Measurements from ENCODE around the gene USF2. TPM values are rescaled to one million over a fixed set of nuclear protein-coding genes. Genes with fewer than 3 reads are reported as not detected.
"Not testable (repeated sequence)": the region's sequence is repeated elsewhere in the genome, so short reads cannot be mapped to it uniquely, and the experiment has no call there.

Gene USF2
- polyA plus RNA-seq, 12 donors, result 91.0 to 157 (median 104) TPM; not detected in 1

- DNase-seq, result no peak
Measured at GRCh38 chr19:35236638-35237400, 31.9 kb upstream of the USF2 start.

DNA sequence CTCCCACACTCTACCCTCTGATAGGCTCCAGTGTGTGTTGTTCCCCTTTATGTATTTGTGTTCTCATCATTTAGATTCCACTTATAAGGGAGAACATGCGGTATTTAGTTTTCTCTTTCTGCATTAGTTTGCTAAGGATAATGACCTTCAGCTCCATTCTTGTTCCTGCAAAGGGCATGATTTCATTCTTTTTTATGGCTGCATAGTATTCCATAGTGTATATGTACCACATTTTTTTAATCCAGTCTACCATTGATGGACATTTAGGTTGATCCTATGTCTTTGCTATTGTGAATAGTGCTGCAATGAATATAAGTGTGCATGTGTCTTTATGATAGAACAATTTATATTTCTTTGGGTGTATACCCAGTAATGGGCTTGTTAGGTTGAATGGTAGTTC lies 29.2 kb upstream of the USF2 start:
- DNase-seq, result not testable (repeated sequence)

DNA sequence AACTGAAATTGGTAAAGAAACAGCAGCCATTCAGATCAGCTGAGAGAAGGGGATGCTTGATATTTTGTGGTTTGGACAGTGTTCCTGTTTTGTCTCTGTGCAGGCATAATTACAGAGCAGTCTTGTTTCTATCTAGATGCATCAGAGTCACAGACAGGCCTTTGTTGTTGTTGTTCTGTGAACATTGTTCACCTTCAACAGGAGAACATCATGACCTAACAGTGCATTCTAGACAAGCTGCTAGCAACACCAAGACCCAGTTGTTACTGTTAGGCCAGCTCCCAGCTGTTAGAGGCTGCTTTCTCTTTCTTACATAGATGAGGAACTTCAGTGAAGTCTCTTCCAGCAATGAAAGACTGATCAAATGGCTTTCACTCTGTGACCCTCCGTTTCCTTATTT lies 28.4 kb upstream of the USF2 start:
- no peak for DNase-seq

DNA sequence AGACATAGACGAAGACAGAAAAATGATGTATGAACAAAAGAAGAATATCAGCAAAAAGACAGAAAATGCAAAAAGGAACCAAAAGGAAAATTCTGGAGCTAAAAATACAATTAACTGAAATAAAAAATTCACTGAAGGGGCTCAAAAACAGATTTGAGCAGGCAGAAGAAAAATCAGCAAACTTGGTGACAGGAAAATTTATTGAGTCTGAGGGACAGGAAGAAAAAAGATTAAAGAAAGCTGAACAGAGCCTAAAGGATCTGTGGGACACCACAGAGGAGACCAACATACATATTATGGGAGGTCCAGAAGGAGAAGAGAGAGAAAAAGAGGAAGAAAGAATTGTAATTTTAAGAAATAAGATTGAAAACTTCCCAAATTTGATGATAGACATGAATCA lies 27.3 kb upstream of the USF2 start:
- DNase-seq, result no peak

DNA sequence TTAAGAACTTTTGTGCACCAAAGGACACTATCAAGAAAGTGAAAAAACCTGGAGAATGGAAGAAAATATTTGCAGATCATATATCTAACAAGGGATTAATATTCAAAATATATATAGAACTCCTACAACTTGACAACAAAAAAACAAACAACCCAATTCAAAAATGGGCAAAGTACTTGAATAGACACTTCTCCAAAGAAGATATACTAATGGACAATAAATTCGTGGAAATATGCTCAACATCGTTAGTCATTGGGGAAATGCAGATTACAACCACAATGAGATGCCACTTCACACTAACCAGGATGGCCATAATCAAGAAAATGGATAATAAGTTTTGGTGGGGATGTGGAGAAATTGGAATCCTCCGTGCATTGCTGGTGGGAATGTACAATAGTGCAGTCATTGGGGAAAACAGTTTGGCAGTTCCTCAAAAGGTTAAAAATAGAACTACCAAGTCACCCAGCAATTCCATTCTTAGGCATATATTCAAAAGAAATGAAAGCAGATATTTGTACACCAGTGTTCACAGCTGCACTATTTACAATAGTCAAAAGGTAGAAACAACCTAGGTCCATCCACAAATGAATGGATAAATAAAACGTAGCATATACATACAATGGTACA lies 22.2 kb upstream of the USF2 start:
- no peak for DNase-seq

DNA sequence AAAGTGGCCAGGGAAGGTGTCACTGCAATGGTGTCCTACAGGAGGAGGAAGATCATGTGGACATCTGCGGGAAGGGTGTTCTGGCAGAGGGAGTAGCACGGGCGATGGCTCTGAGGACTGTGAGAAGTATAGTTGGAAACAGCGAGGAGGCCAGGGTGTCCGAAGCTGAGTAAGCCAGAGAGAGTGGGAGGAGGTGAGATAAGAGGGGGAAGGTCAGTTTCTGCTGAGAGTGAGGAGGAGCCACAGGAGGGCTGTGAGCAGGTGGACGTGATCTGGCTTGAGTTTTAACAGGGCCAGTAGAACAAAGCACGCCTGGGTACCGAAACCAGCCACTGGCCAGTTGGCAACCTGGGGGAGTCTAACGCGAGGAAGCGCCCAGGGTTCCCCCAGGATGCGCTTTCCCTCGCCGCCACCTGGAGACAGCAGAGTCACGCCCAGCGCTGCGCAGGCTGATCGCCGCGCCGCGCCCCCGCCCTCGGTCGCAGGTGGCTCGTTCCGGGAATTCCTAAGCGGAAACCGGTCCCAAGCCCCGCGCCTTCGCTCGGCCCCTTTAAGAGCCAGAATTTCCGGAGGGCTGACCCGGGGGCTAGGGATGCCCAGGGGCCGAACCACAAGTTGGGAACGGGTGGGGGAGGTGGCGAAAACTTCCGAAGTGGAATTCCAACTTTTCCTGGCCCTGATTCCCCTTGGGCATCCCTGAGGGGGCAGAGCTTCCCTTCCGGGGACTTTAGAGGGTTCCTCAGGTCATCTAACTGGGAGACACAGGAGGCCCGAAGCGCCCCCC lies 21.0 kb upstream of the USF2 start:
- DNase-seq, result no peak

GRCh38 chr19:35248310-35249145 lies 20.2 kb upstream of the USF2 start, which contains the start of gene LSR:
TSS of gene LSR (plus strand) at chr19:35249002. CDS start at chr19:35249023, 21 bp downstream.
- no peak for DNase-seq

DNA sequence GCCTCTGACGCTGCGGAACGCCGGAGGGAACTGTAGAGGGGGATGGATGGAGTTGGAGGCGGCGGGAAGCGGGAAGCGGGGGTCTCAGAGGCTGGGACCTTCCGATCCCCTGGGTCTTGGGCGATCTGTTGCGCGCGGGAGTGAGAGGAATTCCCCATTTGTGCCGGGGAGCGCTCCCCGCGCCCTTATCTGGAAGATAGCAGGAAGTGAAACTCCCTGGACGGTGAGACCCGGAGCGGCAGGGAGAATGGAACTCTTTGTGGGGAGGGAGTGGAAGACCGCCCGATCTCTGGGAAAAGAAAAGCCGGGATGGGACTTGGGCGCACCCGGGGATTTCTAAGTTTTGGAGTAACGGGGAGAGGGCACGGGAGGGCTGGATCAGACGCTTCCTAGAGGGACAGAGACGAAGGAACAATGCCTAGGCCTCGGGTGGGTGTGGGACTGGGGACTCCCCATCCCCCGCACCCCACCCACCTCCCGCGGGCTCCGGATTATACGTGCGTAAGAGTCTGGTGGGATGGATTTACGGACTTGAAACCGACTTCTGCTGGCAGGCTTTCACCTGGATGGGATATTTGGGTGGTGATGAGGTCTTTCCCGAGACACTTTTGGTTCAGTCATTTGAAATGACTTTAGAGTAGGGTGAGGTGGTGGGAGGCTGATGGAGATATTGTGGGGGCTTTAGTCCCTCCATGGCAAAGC lies 19.5 kb upstream of the USF2 start:
- DNase-seq, result no peak

DNA sequence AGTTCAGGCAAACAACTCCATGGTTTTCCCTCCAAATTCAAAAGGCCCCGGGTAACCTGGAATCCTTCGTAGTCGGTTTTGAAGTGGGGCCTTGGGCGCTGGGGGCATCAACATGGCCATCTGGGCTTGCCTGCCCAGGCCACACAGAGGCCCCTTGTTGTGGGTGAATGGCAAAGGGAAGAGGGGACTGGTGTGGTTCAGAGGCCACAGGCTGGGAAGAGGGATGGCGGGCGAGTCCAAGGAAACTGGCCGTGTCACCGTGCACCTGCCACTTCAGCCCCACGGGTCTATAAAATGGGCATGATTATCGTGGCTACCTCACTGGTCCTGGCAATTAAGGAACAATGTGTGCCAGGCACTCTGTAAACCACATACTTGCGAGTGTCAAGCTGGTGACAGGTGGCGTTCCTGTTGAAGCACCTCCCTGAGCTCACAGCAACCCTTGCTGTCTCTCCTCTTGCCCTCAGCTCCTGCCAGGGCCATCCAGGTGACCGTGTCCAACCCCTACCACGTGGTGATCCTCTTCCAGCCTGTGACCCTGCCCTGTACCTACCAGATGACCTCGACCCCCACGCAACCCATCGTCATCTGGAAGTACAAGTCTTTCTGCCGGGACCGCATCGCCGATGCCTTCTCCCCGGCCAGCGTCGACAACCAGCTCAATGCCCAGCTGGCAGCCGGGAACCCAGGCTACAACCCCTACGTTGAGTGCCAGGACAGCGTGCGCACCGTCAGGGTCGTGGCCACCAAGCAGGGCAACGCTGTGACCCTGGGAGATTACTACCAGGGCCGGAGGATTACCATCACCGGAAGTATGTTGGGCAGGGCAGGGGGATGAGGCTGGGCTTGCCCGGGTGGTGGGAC lies 18.7 kb upstream of the USF2 start:
- DNase-seq, result no peak

- no peak for DNase-seq
Measured at GRCh38 chr19:35251456-35251855, 17.3 kb upstream of the USF2 start.

DNA sequence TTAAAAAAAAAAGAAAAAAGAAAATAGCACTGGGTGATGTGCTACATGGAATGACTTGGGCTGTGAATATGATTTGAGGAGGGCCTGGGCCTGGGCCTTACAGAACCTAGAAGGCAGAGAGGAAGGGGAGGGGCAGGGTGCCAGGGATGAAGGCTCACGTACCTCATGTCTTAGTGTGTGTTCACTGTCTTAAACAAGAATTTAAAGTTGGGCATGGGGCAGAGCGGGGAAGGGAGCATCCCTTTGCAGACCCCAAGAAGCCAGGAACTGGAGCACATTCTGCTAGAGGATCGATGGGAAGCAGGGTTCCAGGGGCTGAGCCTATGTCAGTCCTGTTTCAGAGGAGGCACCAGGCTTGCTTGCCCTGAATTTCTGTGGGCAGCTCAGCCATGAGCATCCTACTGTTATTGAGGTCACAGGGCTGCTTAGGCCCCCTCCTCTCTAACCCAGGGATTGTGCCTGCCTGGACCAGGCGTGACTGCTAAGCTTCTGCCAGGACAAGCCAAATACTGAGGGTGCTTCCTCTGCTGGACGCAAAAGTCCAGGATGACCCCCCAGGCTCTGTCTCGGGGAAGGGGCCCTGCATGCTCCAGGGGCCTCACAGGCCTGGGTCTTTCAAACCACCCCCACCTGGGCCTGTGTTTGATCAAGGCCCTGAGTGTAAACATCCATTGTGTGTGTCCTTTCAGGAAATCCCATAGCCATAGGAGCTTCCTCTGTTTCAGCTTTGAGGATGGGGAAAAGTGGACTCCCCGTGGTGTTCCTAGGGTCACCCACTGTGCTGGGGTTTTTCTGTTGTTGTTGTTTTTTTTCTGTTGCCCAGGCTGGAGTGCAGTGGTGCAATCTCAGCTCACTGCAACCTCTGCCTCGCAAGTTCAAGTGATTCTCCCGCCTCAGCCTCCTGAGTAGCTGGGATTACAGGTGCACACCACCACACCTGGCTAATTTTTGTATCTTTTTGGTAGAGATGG lies 15.2 kb upstream of the USF2 start:
- no peak for DNase-seq

DNA sequence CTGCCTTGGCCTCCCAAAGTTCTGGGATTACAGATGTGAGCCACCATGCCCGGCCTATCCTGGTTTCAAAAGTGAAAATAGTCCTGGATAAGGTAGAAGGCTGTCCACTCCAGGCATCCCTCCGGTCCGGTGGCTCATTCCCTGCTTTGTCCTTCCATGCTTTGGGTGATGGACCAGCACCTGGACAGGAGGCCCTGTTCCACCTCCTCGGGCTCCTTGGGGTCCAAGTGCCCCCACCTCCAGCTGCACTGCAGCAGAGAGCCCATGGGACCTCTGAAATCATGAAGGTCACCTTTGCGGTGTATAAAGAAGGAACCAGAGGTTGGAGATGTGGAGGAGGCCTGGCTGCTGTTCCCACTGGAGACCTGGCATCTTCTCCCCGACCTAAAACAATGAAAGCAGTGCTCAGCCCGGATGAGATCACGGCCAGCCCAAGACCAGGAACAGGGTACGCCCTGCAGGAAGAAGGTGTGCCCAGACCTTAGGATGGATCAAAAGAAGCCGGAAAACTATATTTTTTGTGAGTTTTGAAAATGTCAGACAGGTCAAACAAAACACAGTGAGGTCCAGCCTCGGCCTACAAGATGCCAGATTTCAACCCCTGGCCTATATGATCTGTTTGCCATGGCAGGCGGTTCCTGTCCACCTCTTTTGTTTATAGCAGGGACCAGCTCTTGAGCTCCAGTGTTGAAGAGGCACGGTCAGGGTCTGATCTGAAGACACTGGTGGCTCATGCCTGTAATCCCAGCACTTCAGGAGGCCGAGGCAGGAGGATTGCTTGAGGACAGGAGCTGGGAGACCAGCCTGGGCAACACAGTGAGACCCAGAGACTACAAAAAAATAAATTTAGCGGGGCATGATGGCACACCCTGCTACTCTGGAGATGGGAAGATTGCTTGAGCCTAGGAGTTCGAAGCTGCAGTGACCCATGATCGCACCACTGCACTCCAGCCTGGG lies 14.1 kb upstream of the USF2 start:
- DNase-seq, result no peak

DNA sequence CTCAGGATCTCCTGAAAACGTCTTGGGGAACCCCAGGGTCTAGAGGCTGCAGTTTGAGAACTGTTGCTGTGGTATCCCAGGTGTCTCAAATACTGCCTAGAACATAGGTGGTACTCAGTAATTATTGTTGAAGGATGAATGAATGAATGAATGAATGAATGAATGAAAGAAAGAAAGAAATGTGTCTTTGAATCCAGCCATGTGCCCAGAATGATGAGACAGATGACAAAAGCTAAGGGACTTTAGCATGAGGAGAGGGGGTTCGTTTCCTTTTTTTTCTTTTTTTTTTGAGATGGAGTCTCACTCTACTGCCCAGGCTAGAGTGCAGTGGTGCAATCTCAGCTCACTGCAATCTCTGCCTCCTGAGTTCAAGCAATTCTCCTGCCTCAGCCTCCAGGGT lies 12.2 kb upstream of the USF2 start:
- DNase-seq, result no peak

DNA sequence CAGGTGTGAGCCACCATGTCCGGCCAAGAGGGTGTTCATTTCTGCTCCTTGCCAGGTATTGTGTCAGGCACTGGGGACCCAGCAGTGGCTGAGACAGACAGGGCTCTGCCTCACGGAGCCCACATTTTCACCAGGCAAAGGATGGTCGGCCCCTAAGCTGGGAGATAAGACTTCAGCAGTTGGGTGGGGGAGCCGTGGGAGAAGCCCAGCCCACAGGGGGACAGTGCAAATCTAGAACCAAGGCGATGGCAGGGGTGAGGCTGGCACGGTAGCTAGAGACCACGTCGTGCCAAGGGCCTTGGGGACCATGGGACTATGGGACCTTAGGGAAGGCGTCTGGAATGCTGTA lies 11.7 kb upstream of the USF2 start:
- no peak for DNase-seq

GRCh38 chr19:35260694-35261304 lies 8.0 kb upstream of the USF2 start:
- no peak for DNase-seq

GRCh38 chr19:35261356-35262100 lies 7.2 kb upstream of the USF2 start:
- no peak for DNase-seq

All from muscle of arm (tissue), 12 donors.